K562 (cell line): ENCODE data around the gene FOCAD. TPM values are rescaled to one million over a fixed set of nuclear protein-coding genes. Genes with fewer than 3 reads are reported as not detected.

ENCODE experiments used
- ATAC-seq: fragments of 200-7000 bp; cut with Tn5 transposase; 3 replicates; pipeline ENCODE4 v1.9.1; 2020; ENCODE audit warnings: moderate library complexity
- BruUV-seq: library from RNA; stranded (reverse); fragments of 400-500 nt; replicated peaks from 2 replicates; lab custom pipeline; 2021; lab: Mats Ljungman, UMichigan
- CTCF ChIA-PET: fragments of 300-600 bp; formaldehyde crosslinking; extraction: SDS; loops from one replicate; lab custom pipeline; 2021; ENCODE audit warnings: low intra/inter-chr PET ratio; lab: Yijun Ruan, JAX
- POLR2A ChIA-PET: fragments of 300-600, 350-650 bp; sonication (Branson Sonifier 250); formaldehyde crosslinking; extraction: SDS; loops from one replicate; lab custom pipeline; 2021; ENCODE audit warnings: antibody characterized with exemption, inconsistent platforms; lab: Yijun Ruan, JAX
- DNase-seq, 4 experiments: peaks; one replicate each; pipeline versions ENCODE4 v3.0.0 to v3.0.0-alpha.2; 2011 to 2018; ENCODE audit warnings: low spot score in 3 of 4, mixed read lengths in 3 of 4; ENCODE audit errors: extremely low read depth in 1 of 4
- FAIRE-seq: peaks from 2 replicates; lab custom pipeline; 2011; peaks lifted over from hg19 to GRCh38; lab: Jason Lieb, UNC
- H2AFZ ChIP-seq: 2 replicates; pipeline ENCODE4 v1.6.0; 2011; ENCODE audit warnings: low read depth, low read length, control low read depth, inconsistent platforms
- H3K27ac ChIP-seq: fragments of 200-600 bp; 3 replicates; pipeline ENCODE4 v1.8.0; 2011; ENCODE audit warnings: low read depth, mild to moderate bottlenecking, control low read depth, inconsistent platforms, low read length, moderate library complexity, mixed read lengths; ENCODE audit errors: extremely low read depth
- H3K27me3 ChIP-seq, 2 experiments: fragments of 300-600 bp in 1 of 2; 2 replicates in 1 of 2; 3 replicates in 1 of 2; pipeline versions ENCODE4 v1.6.0 to v1.8.0; 2011; ENCODE audit warnings: inconsistent platforms in 2 of 2, low read length in 2 of 2, mild to moderate bottlenecking in 1 of 2, mixed read lengths in 1 of 2, moderate library complexity in 1 of 2; ENCODE audit not compliant: control insufficient read depth in 2 of 2, insufficient read depth in 2 of 2
- H3K36me3 ChIP-seq: fragments of 300-600 bp; 3 replicates; pipeline ENCODE4 v1.8.0; 2011; ENCODE audit warnings: mild to moderate bottlenecking, low read length, inconsistent platforms; ENCODE audit not compliant: control insufficient read depth, insufficient read depth
- H3K4me1 ChIP-seq, 2 experiments: fragments of 200-600 bp in 1 of 2; replicated peaks in 1 of 2; 2 replicates in 1 of 2; 3 replicates in 1 of 2; pipeline versions ENCODE4 v1.5.1 to v1.8.0; 2011; ENCODE audit warnings: inconsistent platforms in 2 of 2, low read length in 2 of 2, mild to moderate bottlenecking in 1 of 2, mixed read lengths in 1 of 2, moderate library complexity in 1 of 2; ENCODE audit not compliant: control insufficient read depth in 2 of 2, insufficient read depth in 2 of 2
- H3K4me2 ChIP-seq: 2 replicates; pipeline ENCODE4 v1.6.1; 2011; ENCODE audit warnings: low read length, control low read depth, inconsistent platforms, mixed read lengths; ENCODE audit not compliant: insufficient read depth
- H3K4me3 ChIP-seq: fragments of 200-600 bp; sonication (generic), shearing (Covaris generic); 2 replicates; pipeline ENCODE4 v1.5.1; 2016; ENCODE audit warnings: control low read depth, inconsistent platforms
- H3K79me2 ChIP-seq: fragments of 200-600 bp; 3 replicates; pipeline ENCODE4 v1.8.0; 2011; ENCODE audit warnings: low read length, inconsistent platforms; ENCODE audit not compliant: control insufficient read depth, insufficient read depth
- H3K9ac ChIP-seq, 2 experiments: 2 replicates each; pipeline versions ENCODE4 v1.6.0 to v1.6.1; 2011; ENCODE audit warnings: low read depth in 2 of 2, low read length in 2 of 2, control low read depth in 1 of 2, inconsistent platforms in 1 of 2, mild to moderate bottlenecking in 1 of 2, mixed read lengths in 1 of 2; ENCODE audit not compliant: insufficient read depth in 1 of 2
- H3K9me1 ChIP-seq: one replicate; pipeline ENCODE4 v1.6.0; 2011; ENCODE audit warnings: inconsistent platforms, mild to moderate bottlenecking, low read length, moderate library complexity; ENCODE audit not compliant: control insufficient read depth, insufficient read depth
- H3K9me3 ChIP-seq: replicated peaks from 2 replicates; pipeline ENCODE4 v1.5.1; 2011; ENCODE audit warnings: low read depth, low read length, inconsistent platforms; ENCODE audit not compliant: control insufficient read depth, insufficient read depth
- H4K20me1 ChIP-seq: replicated peaks from 2 replicates; pipeline ENCODE4 v1.6.1; 2011; ENCODE audit warnings: low read length, inconsistent platforms, mixed read lengths; ENCODE audit not compliant: control insufficient read depth, insufficient read depth
- CREM ChIP-seq: IDR thresholded peaks from 2 replicates; pipeline ENCODE4 v1.6.1; 2014; ENCODE audit warnings: antibody characterized with exemption, low read depth
- CTCF ChIP-seq, 3 experiments: IDR thresholded peaks in 2 of 3; conservative IDR thresholded peaks in 1 of 3; 2 replicates each; pipeline ENCODE4 v1.5.1; 2011 to 2012; ENCODE audit warnings: low read length in 3 of 3, mild to moderate bottlenecking in 3 of 3, control low read depth in 2 of 3, improper control_type of control experiment in 1 of 3, inconsistent platforms in 1 of 3, low read depth in 1 of 3, mixed read lengths in 1 of 3, moderate library complexity in 1 of 3; ENCODE audit not compliant: insufficient read depth in 2 of 3
- ETS2 ChIP-seq: IDR thresholded peaks from 2 replicates; pipeline ENCODE4 v1.6.1; 2016; ENCODE audit warnings: borderline replicate concordance, missing genetic modification characterization, mild to moderate bottlenecking, moderate library complexity, missing compliant biosample characterization; ENCODE audit not compliant: poor library complexity, severe bottlenecking
- GTF2E2 ChIP-seq: fragments of 200-800 bp; sonication (Bioruptor generic); IDR thresholded peaks from 2 replicates; pipeline ENCODE4 v1.6.1; 2016; ENCODE audit warnings: missing genetic modification characterization, missing compliant biosample characterization
- ILF3 ChIP-seq: fragments of 450-650 bp; IDR thresholded peaks from 2 replicates; pipeline ENCODE4 v1.6.1; 2018; ENCODE audit warnings: antibody characterized with exemption, mild to moderate bottlenecking, moderate library complexity, borderline replicate concordance
- LEF1 ChIP-seq: fragments of 450-650 bp; IDR thresholded peaks from 2 replicates; pipeline ENCODE4 v1.6.1; 2016; ENCODE audit warnings: mild to moderate bottlenecking
- POLR2A ChIP-seq: fragments of 450-650 bp; conservative IDR thresholded peaks from 2 replicates; pipeline ENCODE4 v1.6.1; 2016
- PRPF4 ChIP-seq: fragments of 200-400 bp; formaldehyde crosslinking; IDR thresholded peaks from one replicate; pipeline ENCODE4 v1.6.1; 2017; ENCODE audit warnings: low read length, low read depth, mild to moderate bottlenecking; ENCODE audit not compliant: insufficient read depth, poor library complexity, severe bottlenecking
- RBM14 ChIP-seq: fragments of 200-400 bp; formaldehyde crosslinking; IDR thresholded peaks from 2 replicates; pipeline ENCODE4 v1.6.1; 2018; ENCODE audit warnings: low read depth, mild to moderate bottlenecking, low read length, moderate library complexity, borderline replicate concordance; ENCODE audit not compliant: insufficient read depth
- RFX1 ChIP-seq: fragments of 450-650 bp; IDR thresholded peaks from 2 replicates; pipeline ENCODE4 v1.6.1; 2016; ENCODE audit warnings: mild to moderate bottlenecking, moderate library complexity
- XRCC3 ChIP-seq: fragments of 450-650 bp; IDR thresholded peaks from 2 replicates; pipeline ENCODE4 v1.6.1; 2017; ENCODE audit warnings: mild to moderate bottlenecking, moderate library complexity
- ZFP36 ChIP-seq: fragments of 150-350 bp; IDR thresholded peaks from 2 replicates; pipeline ENCODE4 v1.6.1; 2018; ENCODE audit warnings: low read length, low read depth; ENCODE audit not compliant: partially characterized antibody
- WGBS: fragments of 100-300 bp; shearing (Covaris generic); methylation state at CpG from one replicate; pipeline ENCODE4 v1.1.6; 2016; ENCODE audit warnings: low coverage, mixed read lengths; ENCODE audit not compliant: insufficient coverage; ENCODE audit errors: missing lambda C conversion rate; 5-methylcytosine and 5-hydroxymethylcytosine counted together
- in situ Hi-C: fragments of 300-500 bp; cut with MboI; formaldehyde crosslinking; loops from 4 replicates; pipeline ENCODE4 v1.15.0; 2018; ENCODE audit warnings: inconsistent platforms, mixed read lengths
- intact Hi-C: fragments of 100-400 bp; cut with micrococcal nuclease; formaldehyde crosslinking; loops from 2 replicates; pipeline ENCODE4 v1.14.2; 2022
- polyA plus RNA-seq, 8 experiments: library from polyadenylated mRNA; depleted of rRNA in 4 of 8; stranded (reverse) in 5 of 8; unstranded in 3 of 8; fragments of >200 nt; fragmentation: Nextera tagmentation in 2 of 8; fragmentation: Illumina TruSeq in 1 of 8; extraction: Ambion mirVana in 2 of 8; extraction: Trizol in 1 of 8; gene quantifications; 2 replicates each; pipeline versions ENCODE4 v1.2.1 to v1.2.3, GENCODE V29; 2011 to 2014; ENCODE audit warnings: inconsistent platforms in 1 of 8, missing spikeins in 1 of 8
- total RNA-seq, 7 experiments: library from RNA; depleted of rRNA in 6 of 7; stranded (reverse); fragments of >200 nt in 6 of 7; fragmentation: Illumina TruSeq in 2 of 7; extraction: Trizol in 2 of 7; gene quantifications; 2 replicates each; pipeline versions ENCODE4 v1.2.1 to v1.2.3, GENCODE V29; 2011 to 2021; ENCODE audit warnings: low replicate concordance in 1 of 7
- TF ChIP-seq, protein P1 (sequence below): fragments of 250-450 bp; sonication (Bioruptor Pico); IDR thresholded peaks from 2 replicates; pipeline ENCODE4 v1.5.0; 2022; ENCODE audit warnings: mild to moderate bottlenecking

Gene FOCAD
- total and polyA plus RNA-seq, 9 of the 15 experiments (the other 6 are each of a cell fraction or from before 2014, with no cell fraction given): 0.13 to 2.4 (median 1.6) TPM

- Histone ChIP-seq H3K27me3 (no peaks in the 10 kb centered on the region), H3K9ac (no peak overlapping the region), H3K9me3 (no peaks in the 10 kb centered on the region), H4K20me1 (no peaks in the 10 kb centered on the region), H3K9me1 (no peaks in the 10 kb centered on the region), H3K36me3 (no peaks in the 10 kb centered on the region), H3K27ac (no peak overlapping the region), H3K79me2 (no peaks in the 10 kb centered on the region)
- in situ Hi-C loops (no loop called here), intact Hi-C loops (no loop called here)
- no TSS peak for BruUV-seq
- no CpG with 5 or more reads among the region's 2 CpGs for WGBS
- CTCF ChIA-PET: no interaction called here
- ATAC-seq: no peak
- no peak for TF ChIP-seq CTCF (IDR thresholded peaks at IDR 0.05 in 2 of 3, conservative IDR thresholded peaks at IDR 0.05 in 1 of 3; ENCODE audit: insufficient read depth in 2 of 3, low read depth in 1 of 3, low read length in 3 of 3)
- no peak for TF ChIP-seq GTF2E2
- TF ChIP-seq, all 486 proteins: peak for 0
- no peaks in the 10 kb centered on the region for H3K4me1 ChIP-seq
- FAIRE-seq: no peak
- POLR2A ChIA-PET: no interaction called here
- no peak overlapping the region for H3K4me3 ChIP-seq
- H3K4me2 ChIP-seq: no peak overlapping the region
- no peak overlapping the region for H2AFZ ChIP-seq
- DNase-seq: no peak
Observed at GRCh38 chr9:20844916-20845315, 160.9 kb downstream of the FOCAD start.

DNA sequence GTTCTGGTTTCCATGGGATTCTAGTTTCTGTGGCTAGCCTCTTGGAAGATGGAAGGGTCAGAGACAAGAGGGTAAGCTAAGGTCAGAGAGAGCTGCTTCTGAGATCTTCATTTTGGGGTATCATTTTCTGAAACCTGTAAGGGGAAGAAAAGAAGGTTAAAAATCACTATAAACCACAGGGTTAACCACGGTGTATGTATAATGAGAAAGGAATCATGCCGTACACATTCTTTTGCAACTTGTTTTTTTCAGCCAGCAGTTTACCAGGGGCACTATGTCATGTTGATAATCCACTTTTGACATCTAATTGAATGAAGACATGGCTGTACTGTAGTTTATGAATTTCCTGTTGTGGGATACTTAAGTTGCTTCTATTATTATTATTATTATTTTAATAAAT is 164.4 kb downstream of the FOCAD start:
- intact Hi-C loops (no loop called here), in situ Hi-C loops (no loop called here)
- H3K27me3 ChIP-seq: no peaks in the 10 kb centered on the region
- no peak for ATAC-seq
- H4K20me1 ChIP-seq: no peaks in the 10 kb centered on the region
- no peak overlapping the region for H3K4me3 ChIP-seq
- no peak overlapping the region for H3K9ac ChIP-seq
- DNase-seq: no peak
- no peaks in the 10 kb centered on the region for H3K4me1 ChIP-seq
- no peak overlapping the region for H2AFZ ChIP-seq
- FAIRE-seq: no peak
- POLR2A ChIA-PET: no interaction called here
- H3K79me2 ChIP-seq: no peaks in the 10 kb centered on the region
- CTCF ChIA-PET: no interaction called here
- no peaks in the 10 kb centered on the region for H3K9me1 ChIP-seq
- H3K27ac ChIP-seq: no peak overlapping the region
- H3K4me2 ChIP-seq: no peak overlapping the region
- BruUV-seq: no TSS peak
- H3K36me3 ChIP-seq: no peaks in the 10 kb centered on the region
- no CpG with 5 or more reads among the region's 2 CpGs for WGBS
- H3K9me3 ChIP-seq: no peaks in the 10 kb centered on the region
- TF ChIP-seq XRCC3 (no peak), CREM (no peak), ILF3 (no peak), LEF1 (no peak), ZFP36 (no peak), PRPF4 (no peak), RFX1 (no peak), POLR2A (no peak), RBM14 (no peak), ETS2 (tag) (no peak)
- TF ChIP-seq, protein P1, sequence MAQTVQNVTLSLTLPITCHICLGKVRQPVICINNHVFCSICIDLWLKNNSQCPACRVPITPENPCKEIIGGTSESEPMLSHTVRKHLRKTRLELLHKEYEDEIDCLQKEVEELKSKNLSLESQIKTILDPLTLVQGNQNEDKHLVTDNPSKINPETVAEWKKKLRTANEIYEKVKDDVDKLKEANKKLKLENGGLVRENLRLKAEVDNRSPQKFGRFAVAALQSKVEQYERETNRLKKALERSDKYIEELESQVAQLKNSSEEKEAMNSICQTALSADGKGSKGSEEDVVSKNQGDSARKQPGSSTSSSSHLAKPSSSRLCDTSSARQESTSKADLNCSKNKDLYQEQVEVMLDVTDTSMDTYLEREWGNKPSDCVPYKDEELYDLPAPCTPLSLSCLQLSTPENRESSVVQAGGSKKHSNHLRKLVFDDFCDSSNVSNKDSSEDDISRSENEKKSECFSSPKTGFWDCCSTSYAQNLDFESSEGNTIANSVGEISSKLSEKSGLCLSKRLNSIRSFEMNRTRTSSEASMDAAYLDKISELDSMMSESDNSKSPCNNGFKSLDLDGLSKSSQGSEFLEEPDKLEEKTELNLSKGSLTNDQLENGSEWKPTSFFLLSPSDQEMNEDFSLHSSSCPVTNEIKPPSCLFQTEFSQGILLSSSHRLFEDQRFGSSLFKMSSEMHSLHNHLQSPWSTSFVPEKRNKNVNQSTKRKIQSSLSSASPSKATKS (CRISPR knock-in tag): no peak
